Measurements from ENCODE around the gene TMEM273. TPM values are rescaled to one million over a fixed set of nuclear protein-coding genes. Genes with fewer than 3 reads are reported as not detected.
A peak's percentile ranks its signal among the peaks of the same experiment; 100 is the strongest.

The TMEM273 gene
- total RNA-seq, 1 donor from 2014 or later = 27.9 TPM

- DNase-seq (ENCODE audit: missing footprints) (no peak), ATAC-seq (no peak)
- intact Hi-C loops (cut with DNase I) = no loop called here
Observed at GRCh38 chr10:49134327-49134726, 53.9 kb downstream of the TMEM273 start.

DNA sequence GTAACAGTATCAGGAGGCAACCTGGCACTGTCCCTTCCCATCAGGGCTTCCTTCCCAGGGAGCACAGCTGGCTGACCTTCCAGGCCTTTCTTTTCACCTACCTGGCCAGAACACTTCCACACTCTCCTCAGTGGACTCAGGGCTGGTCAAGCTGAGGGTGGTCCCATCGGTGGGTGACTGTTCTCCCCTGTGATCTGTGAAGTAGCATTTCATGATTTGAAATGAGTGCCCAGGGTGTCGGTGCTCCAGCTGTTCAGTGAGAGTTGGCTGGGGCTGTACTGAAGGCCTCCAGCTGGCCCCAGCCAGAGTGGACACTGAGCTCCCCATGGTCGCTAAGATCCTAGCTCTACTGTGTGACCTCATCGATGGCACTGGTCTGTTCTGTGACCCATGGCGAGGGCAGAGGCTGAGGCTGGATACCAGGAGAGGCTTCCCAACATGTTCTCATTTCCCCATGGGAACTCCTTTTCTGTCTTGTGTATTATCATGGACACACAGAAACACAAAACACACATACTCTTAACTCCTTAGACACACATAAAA, 54.4 kb downstream of the TMEM273 start, which contains the start of gene FAM170B:
Gene FAM170B (minus strand): TSS at position 316 of the 543 bp plus-strand sequence. CDS start 103 bp downstream, at position 213.
- ATAC-seq (peak; percentile 56), DNase-seq (ENCODE audit: missing footprints) (no peak)
- intact Hi-C loops (cut with DNase I) = no loop called here

GRCh38 chr10:49132362-49132737, 55.8 kb downstream of the TMEM273 start:
- intact Hi-C loops (cut with DNase I) = no loop called here
- ATAC-seq (no peak), DNase-seq (ENCODE audit: missing footprints) (no peak)

DNA sequence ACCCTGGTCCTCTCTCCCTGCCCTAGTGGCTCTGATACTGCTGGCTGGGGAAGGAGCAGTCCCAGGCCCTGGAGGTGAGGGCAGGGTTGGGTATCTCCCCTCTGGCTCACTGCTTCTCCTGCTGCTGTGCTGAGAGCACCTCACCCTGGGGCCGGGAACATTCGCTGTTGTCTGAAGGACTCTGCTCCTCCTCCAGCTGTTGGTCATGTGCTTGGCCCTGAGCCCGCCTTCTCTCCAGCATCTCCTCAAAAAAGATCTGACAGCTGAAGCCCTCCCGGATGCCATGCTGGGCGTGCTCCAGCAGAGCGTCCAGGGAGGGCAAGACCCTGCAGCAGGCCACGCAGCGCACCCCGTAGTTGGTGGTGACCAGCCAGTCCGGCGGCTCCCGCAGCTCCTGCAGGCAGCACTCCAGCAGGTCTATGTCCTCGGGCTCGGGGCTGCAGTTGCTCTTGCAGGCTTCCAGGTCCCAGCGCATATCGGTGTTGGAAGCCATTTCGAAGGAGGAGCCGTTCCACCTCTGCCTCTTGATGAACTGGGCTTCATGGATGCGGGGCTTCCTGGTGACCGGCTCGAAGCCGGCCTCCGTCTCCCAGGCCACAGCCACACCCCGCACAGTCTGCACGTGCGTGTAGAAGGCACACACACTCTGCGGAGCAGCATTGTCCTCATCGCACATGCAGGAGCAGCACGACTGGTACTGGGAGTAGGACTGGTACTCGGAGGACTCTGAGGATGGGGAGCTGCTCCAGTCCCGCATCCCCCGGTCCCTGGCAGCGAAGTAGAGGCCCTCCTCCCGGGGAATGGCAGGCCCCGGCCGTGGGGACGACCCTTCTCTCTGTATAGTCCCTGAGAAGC, 56.5 kb downstream of the TMEM273 start:
- intact Hi-C loops (cut with DNase I) = no loop called here
- DNase-seq (ENCODE audit: missing footprints) = peak; percentile 68
- peak; percentile 38 for ATAC-seq

DNA sequence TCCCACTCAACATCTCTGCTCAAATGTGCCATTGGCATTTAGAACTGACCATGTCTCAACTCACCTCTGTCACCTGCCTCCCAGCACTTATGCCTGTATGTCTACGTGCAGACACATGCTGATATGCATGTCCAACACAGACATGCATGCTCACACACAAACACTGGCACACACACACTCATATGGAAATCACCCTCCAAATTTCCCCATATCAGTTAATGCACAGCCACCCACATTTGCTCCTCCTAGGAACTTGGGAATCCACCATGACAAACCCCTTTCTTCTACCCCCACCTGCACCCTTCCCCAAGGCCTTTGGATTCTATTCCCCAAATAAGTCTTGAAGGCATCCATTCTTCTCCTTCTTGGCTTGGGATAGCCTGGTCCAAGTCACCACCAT, 58.8 kb downstream of the TMEM273 start:
- ATAC-seq (no peak), DNase-seq (ENCODE audit: missing footprints) (no peak)
- intact Hi-C loops (cut with DNase I) = no loop called here

DNA sequence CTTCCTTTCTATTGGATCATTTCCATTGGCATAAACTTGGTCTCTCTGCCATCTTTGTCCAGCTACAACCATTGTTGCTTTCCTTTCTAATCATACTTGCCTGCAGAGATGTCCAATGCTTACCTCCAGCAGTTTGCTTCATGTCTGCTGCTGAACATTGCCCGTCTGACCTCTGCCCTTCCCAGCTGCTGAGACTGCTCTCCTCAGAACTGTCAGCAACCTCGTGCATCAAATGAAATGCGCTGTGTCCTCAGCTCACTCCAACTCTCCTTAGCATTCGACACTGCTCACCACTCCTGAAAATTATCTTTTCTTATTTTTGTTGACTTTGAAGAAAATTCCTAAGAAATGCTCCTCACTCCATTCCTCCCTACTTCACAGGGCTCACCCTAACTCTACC, 59.3 kb downstream of the TMEM273 start:
- intact Hi-C loops (cut with DNase I) = no loop called here
- DNase-seq (ENCODE audit: missing footprints) (no peak), ATAC-seq (no peak)

GRCh38 chr10:49123981-49124950, 63.9 kb downstream of the TMEM273 start:
- intact Hi-C loops (cut with DNase I) = no loop called here
- ATAC-seq = no peak

GRCh38 chr10:49120911-49121310, 67.3 kb downstream of the TMEM273 start:
- intact Hi-C loops (cut with DNase I) = no loop called here
- no peak for ATAC-seq

More at GRCh38 chr10:49123981-49124950, 63.9 kb downstream of the TMEM273 start:
- DNase-seq (ENCODE audit: missing footprints) = no peak

DNA sequence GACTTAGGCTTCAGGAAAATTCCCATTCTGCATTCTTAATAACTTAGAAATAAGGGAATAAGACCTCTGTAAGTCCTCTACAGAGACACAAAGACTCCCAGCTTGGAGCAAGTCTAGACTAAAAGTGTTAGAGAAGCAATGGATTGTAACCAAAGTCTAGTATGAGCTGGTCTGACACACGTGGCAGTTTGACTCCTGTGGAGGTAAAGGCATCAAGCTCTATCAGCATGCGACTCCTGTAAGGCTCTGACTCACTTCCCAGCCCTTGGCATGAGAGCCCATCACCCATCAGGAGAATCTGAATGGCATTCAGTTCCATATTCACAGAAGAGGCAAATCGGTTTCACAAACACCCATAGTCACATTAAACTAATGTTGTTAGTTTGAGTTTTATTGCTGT, 68.4 kb downstream of the TMEM273 start:
- intact Hi-C loops (cut with DNase I) = loop anchor here (5.0 to 10.0 kb wide), 3 partner anchors 43 to 155 kb away; no protein-coding TSS in a partner anchor
- DNase-seq (ENCODE audit: missing footprints) (no peak), ATAC-seq (no peak)

More at GRCh38 chr10:49120911-49121310, 67.3 kb downstream of the TMEM273 start:
- DNase-seq (ENCODE audit: missing footprints) = no peak

GRCh38 chr10:49118430-49119074, 69.6 kb downstream of the TMEM273 start:
- DNase-seq (ENCODE audit: missing footprints) (no peak), ATAC-seq (no peak)
- intact Hi-C loops (cut with DNase I) = loop anchor here (5.0 to 10.0 kb wide), 3 partner anchors 44 to 156 kb away; no protein-coding TSS in a partner anchor

GRCh38 chr10:49117376-49118070, 70.7 kb downstream of the TMEM273 start:
- ATAC-seq (no peak), DNase-seq (ENCODE audit: missing footprints) (no peak)
- intact Hi-C loops (cut with DNase I) = loop anchor here (5.0 to 10.0 kb wide), 3 partner anchors 45 to 157 kb away; no protein-coding TSS in a partner anchor

GRCh38 chr10:49116509-49117375, 71.4 kb downstream of the TMEM273 start:
- no peak for DNase-seq (ENCODE audit: missing footprints)
- no peak for ATAC-seq
- intact Hi-C loops (cut with DNase I) = loop anchor here (5.0 to 10.0 kb wide), 3 partner anchors 46 to 158 kb away; no protein-coding TSS in a partner anchor

- DNase-seq (ENCODE audit: missing footprints) = no peak
- no peak for ATAC-seq
- intact Hi-C loops (cut with DNase I) = loop anchor here (2.0 to 10.0 kb wide), 4 partner anchors 46 to 159 kb away; no protein-coding TSS in a partner anchor
Observed at GRCh38 chr10:49115796-49116508, 72.2 kb downstream of the TMEM273 start.

DNA sequence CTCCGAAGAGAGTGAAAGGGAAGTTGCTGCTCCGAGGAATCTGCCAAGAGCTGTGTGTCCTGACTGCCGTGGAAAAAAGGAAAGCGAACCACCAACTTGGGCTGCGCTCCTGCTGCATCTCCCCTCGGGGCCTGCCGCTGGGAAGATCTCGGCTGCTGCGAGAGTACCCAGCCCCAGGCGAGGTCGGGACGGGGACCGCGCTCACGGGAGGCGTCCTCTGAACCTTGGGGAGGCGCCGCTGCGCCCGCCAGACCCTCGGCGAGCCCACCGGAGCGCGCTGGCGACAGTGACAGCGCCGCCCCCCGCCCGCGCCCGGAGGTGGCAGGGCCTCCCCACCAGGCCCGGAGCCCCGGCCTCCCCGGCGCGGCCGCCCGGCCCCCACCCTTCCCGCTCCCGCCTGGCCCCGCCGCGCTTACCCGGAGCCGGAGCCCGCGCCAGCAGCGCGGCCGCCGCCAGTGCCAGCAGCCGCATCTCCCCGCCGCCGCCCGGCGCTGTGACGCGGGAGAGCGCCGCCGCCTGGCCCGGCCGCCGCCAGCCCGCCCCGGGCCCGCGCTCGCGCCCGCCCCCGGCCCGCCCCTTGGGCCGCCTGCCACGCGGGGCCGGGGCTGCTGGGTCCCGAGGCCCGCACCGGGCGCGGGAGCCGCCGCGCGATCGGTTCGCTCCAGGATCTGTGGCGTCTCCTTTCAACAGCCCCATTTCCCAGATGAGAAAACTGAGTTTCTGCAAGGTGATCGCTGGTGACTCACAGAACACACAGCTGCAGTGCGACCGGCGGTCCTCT, 73.0 kb downstream of the TMEM273 start, which contains the start of gene VSTM4:
Gene VSTM4 (minus strand): TSS at position 508 of the 781 bp plus-strand sequence. CDS start 37 bp downstream, at position 471.
- intact Hi-C loops (cut with DNase I) = loop anchor here (2.0 to 10.0 kb wide), 4 partner anchors 47 to 160 kb away; no protein-coding TSS in a partner anchor
- ATAC-seq (peak; percentile 62), DNase-seq (ENCODE audit: missing footprints) (peak; percentile 72)

- intact Hi-C loops (cut with DNase I) = loop anchor here (2.0 to 10.0 kb wide), 5 partner anchors 42 to 160 kb away; no protein-coding TSS in a partner anchor
Observed at GRCh38 chr10:49114718-49115014, 73.5 kb downstream of the TMEM273 start.

More at GRCh38 chr10:49114718-49115014, 73.5 kb downstream of the TMEM273 start:
- DNase-seq (ENCODE audit: missing footprints) (peak; percentile 51), ATAC-seq (no peak)
